Hepatocyte (in vitro differentiated cells): ENCODE data around the gene GMDS. TPM values are rescaled to one million over a fixed set of nuclear protein-coding genes. Genes with fewer than 3 reads are reported as not detected.

ENCODE experiments used
- DNase-seq: peaks from one replicate; pipeline ENCODE4 v3.0.0-alpha.2; 2016; ENCODE audit warnings: low spot score
- H2AFZ ChIP-seq: fragments of 200-600 bp; sonication (generic); 2 replicates; pipeline ENCODE4 v1.6.0; 2016; ENCODE audit warnings: antibody characterized with exemption, mild to moderate bottlenecking
- H3K27ac ChIP-seq: fragments of 200-600 bp; sonication (generic); 2 replicates; pipeline ENCODE4 v1.5.1; 2016; ENCODE audit warnings: mild to moderate bottlenecking
- H3K27me3 ChIP-seq: fragments of 200-600 bp; sonication (generic); 2 replicates; pipeline ENCODE4 v1.6.1; 2016
- H3K36me3 ChIP-seq: fragments of 200-600 bp; sonication (generic); replicated peaks from 2 replicates; pipeline ENCODE4 v1.5.1; 2016; ENCODE audit warnings: low read depth; ENCODE audit not compliant: insufficient read depth
- H3K4me1 ChIP-seq: fragments of 200-600 bp; sonication (generic); 2 replicates; pipeline ENCODE4 v1.5.1; 2016; ENCODE audit warnings: mild to moderate bottlenecking, moderate library complexity; ENCODE audit not compliant: insufficient read depth
- H3K4me2 ChIP-seq: fragments of 200-600 bp; sonication (generic); 2 replicates; pipeline ENCODE4 v1.6.0; 2016
- H3K4me3 ChIP-seq: fragments of 200-600 bp; sonication (generic); 2 replicates; pipeline ENCODE4 v1.5.1; 2016; ENCODE audit warnings: mild to moderate bottlenecking
- H3K79me2 ChIP-seq: fragments of 200-600 bp; sonication (generic); 2 replicates; pipeline ENCODE4 v1.6.0; 2017; ENCODE audit warnings: mild to moderate bottlenecking
- H3K9me2 ChIP-seq: fragments of 200-600 bp; sonication (generic); replicated peaks from 2 replicates; pipeline ENCODE4 v1.6.0; 2017; ENCODE audit warnings: mild to moderate bottlenecking; ENCODE audit not compliant: insufficient read depth
- H3K9me3 ChIP-seq: fragments of 200-600 bp; sonication (generic); 2 replicates; pipeline ENCODE4 v1.5.1; 2016; ENCODE audit warnings: low read depth, mild to moderate bottlenecking
- H4K20me1 ChIP-seq: fragments of 200-600 bp; sonication (generic); 2 replicates; pipeline ENCODE4 v1.6.0; 2016; ENCODE audit warnings: mild to moderate bottlenecking; ENCODE audit not compliant: insufficient read depth, poor library complexity, severe bottlenecking
- CTCF ChIP-seq: fragments of 200-600 bp; sonication (generic); IDR thresholded peaks from 2 replicates; pipeline ENCODE4 v1.5.1; 2016; ENCODE audit warnings: antibody characterized with exemption, mild to moderate bottlenecking; ENCODE audit not compliant: poor library complexity
- EZH2 ChIP-seq: fragments of 200-600 bp; sonication (generic); IDR thresholded peaks from 2 replicates; pipeline ENCODE4 v1.6.1; 2016; ENCODE audit warnings: antibody characterized with exemption, mild to moderate bottlenecking, borderline replicate concordance
- EZH2phosphoT487 ChIP-seq: fragments of 200-600 bp; sonication (generic); IDR thresholded peaks from one replicate; pipeline ENCODE4 v1.6.1; 2018; ENCODE audit warnings: antibody characterized with exemption, mild to moderate bottlenecking, low read depth, moderate library complexity; ENCODE audit not compliant: unreplicated experiment, severe bottlenecking
- WGBS: methylation state at CpG from one replicate; pipeline ENCODE4 v1.1.6; 2016; ENCODE audit warnings: low lambda C conversion rate; ENCODE audit errors: missing lambda C conversion rate; 5-methylcytosine and 5-hydroxymethylcytosine counted together
- polyA plus RNA-seq: library from polyadenylated mRNA; unstranded; fragments of >200 nt; fragmentation: Nextera tagmentation; extraction: Ambion mirVana; gene quantifications from 2 replicates; pipeline ENCODE4 v1.2.1, GENCODE V29; 2016
- total RNA-seq: library from RNA; depleted of rRNA; stranded (reverse); fragments of >200 nt; gene quantifications from 2 replicates; pipeline ENCODE4 v1.2.3, GENCODE V29; 2014

Gene GMDS
- total and polyA plus RNA-seq, 2 experiments from 2014 or later: 20.7 to 32.6 TPM

GRCh38 chr6:1972962-1973361 lies 272.4 kb downstream of the GMDS start:
- no peaks in the 10 kb centered on the region for H3K27me3 ChIP-seq
- no peak overlapping the region for H3K27ac ChIP-seq
- no peaks in the 10 kb centered on the region for H3K9me2 ChIP-seq
- no peak for DNase-seq
- WGBS: 94% methylated on average over 3 of the region's 3 CpGs
- no peaks in the 10 kb centered on the region for H3K9me3 ChIP-seq
- TF ChIP-seq EZH2phosphoT487: no peak
- no peak for TF ChIP-seq CTCF
- no peak for TF ChIP-seq EZH2
- H3K4me2 ChIP-seq: no peak overlapping the region
- no peaks in the 10 kb centered on the region for H4K20me1 ChIP-seq
- H3K4me3 ChIP-seq: no peak overlapping the region
- peaks cover 4% of the 10 kb centered on the region for H3K4me1 ChIP-seq
- H3K36me3 ChIP-seq: no peaks in the 10 kb centered on the region
- H2AFZ ChIP-seq: no peak overlapping the region
- H3K79me2 ChIP-seq: no peaks in the 10 kb centered on the region

- WGBS: 44% methylated on average over 5 of the region's 5 CpGs
- Histone ChIP-seq H3K9me3 (no peaks in the 10 kb centered on the region), H3K79me2 (no peaks in the 10 kb centered on the region), H3K27ac (no peak overlapping the region), H2AFZ (no peak overlapping the region), H4K20me1 (no peaks in the 10 kb centered on the region), H3K4me2 (peak overlapping the region; percentile 19), H3K27me3 (no peaks in the 10 kb centered on the region), H3K9me2 (no peaks in the 10 kb centered on the region), H3K4me3 (no peak overlapping the region), H3K4me1 (peaks cover 4% of the 10 kb centered on the region), H3K36me3 (no peaks in the 10 kb centered on the region)
- no peak for DNase-seq
- TF ChIP-seq CTCF (no peak), EZH2phosphoT487 (no peak), EZH2 (no peak)
These were observed 273.8 kb downstream of the GMDS start for GRCh38 chr6:1971612-1972011.

GRCh38 chr6:1970151-1970561 lies 275.2 kb downstream of the GMDS start:
- DNase-seq: no peak
- Histone ChIP-seq H3K27me3 (no peaks in the 10 kb centered on the region), H3K36me3 (no peaks in the 10 kb centered on the region), H2AFZ (no peak overlapping the region), H3K79me2 (no peaks in the 10 kb centered on the region), H4K20me1 (no peaks in the 10 kb centered on the region), H3K9me3 (no peaks in the 10 kb centered on the region), H3K4me1 (peaks cover 4% of the 10 kb centered on the region), H3K4me3 (no peak overlapping the region), H3K9me2 (no peaks in the 10 kb centered on the region), H3K27ac (no peak overlapping the region), H3K4me2 (no peak overlapping the region)
- 62% methylated on average over 8 of the region's 8 CpGs for WGBS
- TF ChIP-seq EZH2: no peak
- no peak for TF ChIP-seq EZH2phosphoT487
- TF ChIP-seq CTCF: no peak

- no peak overlapping the region for H3K27ac ChIP-seq
- 91% methylated on average over 5 of the region's 5 CpGs for WGBS
- no peak overlapping the region for H3K4me2 ChIP-seq
- H3K9me2 ChIP-seq: no peaks in the 10 kb centered on the region
- no peak for DNase-seq
- H3K4me3 ChIP-seq: no peak overlapping the region
- H3K4me1 ChIP-seq: peaks cover under 1% of the 10 kb centered on the region
- H3K36me3 ChIP-seq: no peaks in the 10 kb centered on the region
- TF ChIP-seq EZH2: no peak
- TF ChIP-seq EZH2phosphoT487: no peak
- TF ChIP-seq CTCF: no peak
- no peaks in the 10 kb centered on the region for H4K20me1 ChIP-seq
- no peaks in the 10 kb centered on the region for H3K79me2 ChIP-seq
- H2AFZ ChIP-seq: no peak overlapping the region
- H3K27me3 ChIP-seq: no peaks in the 10 kb centered on the region
- H3K9me3 ChIP-seq: no peaks in the 10 kb centered on the region
These were observed 278.7 kb downstream of the GMDS start for GRCh38 chr6:1966713-1967112.
